ENCODE data around the gene CACNG6.

GRCh38 chr19:54014920-54015560 is 23.6 kb downstream of the CACNG6 start:
- TF ChIP-seq POLR2A (IDR thresholded peaks at IDR 0.05) (no peak), CTCF (IDR thresholded peaks at IDR 0.05 in 4 of 5, conservative IDR thresholded peaks at IDR 0.05 in 1 of 5) (no peak)

Data from gastrocnemius medialis (tissue), 4 donors.